Calu3 (cell line): ENCODE results near the gene CENPB. TPM values are rescaled to one million over a fixed set of nuclear protein-coding genes. Genes with fewer than 3 reads are reported as not detected.
A peak's percentile ranks its signal among the peaks of the same experiment; 100 is the strongest.

Experiments
- BruUV-seq: library from RNA; stranded (reverse); fragments of 400-500 nt; replicated peaks from 2 replicates; lab custom pipeline; 2021; lab: Mats Ljungman, UMichigan
- CTCF ChIA-PET: fragments of 300-600 bp; sonication (Branson Sonifier 250); formaldehyde crosslinking; loops from one replicate; lab custom pipeline; 2022; ENCODE audit warnings: antibody characterized with exemption; lab: Charles Lee
- DNase-seq: peaks from one replicate; pipeline ENCODE4 v3.0.0; 2022
- H3K27ac Mint-ChIP-seq: one replicate; pipeline ENCODE4 v1.8.0; 2022; ENCODE audit warnings: mixed read lengths; ENCODE audit not compliant: unreplicated experiment
- H3K27me3 Mint-ChIP-seq: one replicate; pipeline ENCODE4 v1.8.0; 2022; ENCODE audit warnings: mixed read lengths; ENCODE audit not compliant: unreplicated experiment
- H3K36me3 Mint-ChIP-seq: one replicate; pipeline ENCODE4 v1.8.0; 2022; ENCODE audit warnings: mild to moderate bottlenecking, moderate library complexity, mixed read lengths; ENCODE audit not compliant: insufficient read depth, unreplicated experiment
- H3K4me1 Mint-ChIP-seq: one replicate; pipeline ENCODE4 v1.8.0; 2022; ENCODE audit warnings: mild to moderate bottlenecking, low read depth, mixed read lengths; ENCODE audit not compliant: unreplicated experiment
- H3K4me3 Mint-ChIP-seq: one replicate; pipeline ENCODE4 v1.8.0; 2022; ENCODE audit warnings: mild to moderate bottlenecking, low read depth, moderate library complexity, mixed read lengths; ENCODE audit not compliant: unreplicated experiment
- H3K9me3 Mint-ChIP-seq: one replicate; pipeline ENCODE4 v1.8.0; 2022; ENCODE audit warnings: low read depth, mixed read lengths; ENCODE audit not compliant: unreplicated experiment
- CTCF ChIP-seq: fragments of 200-600 bp; IDR thresholded peaks from one replicate; pipeline ENCODE4 v1.8.0; 2022; ENCODE audit warnings: antibody characterized with exemption; ENCODE audit not compliant: unreplicated experiment
- intact Hi-C: fragments of 100-400 bp; cut with micrococcal nuclease; formaldehyde crosslinking; loops from one replicate; pipeline ENCODE4 v1.10.0; 2022; ENCODE audit not compliant: unreplicated experiment
- total RNA-seq: library from RNA; stranded (reverse); gene quantifications from 2 replicates; pipeline ENCODE4 v1.2.3, GENCODE V29; 2022

CENPB gene
- total RNA-seq, 1 experiment from 2014 or later = 44.9 TPM

- BruUV-seq = no TSS peak
- CTCF ChIA-PET = interaction anchor here (0.6 to 0.7 kb wide), 2 partner anchors 19 to 65 kb away, joined by 3 to 8 read pairs; no protein-coding TSS in a partner anchor
Observed at GRCh38 chr20:3753501-3754275, 32.9 kb downstream of the CENPB start.

GRCh38 chr20:3753098-3753497 is 33.4 kb downstream of the CENPB start:
- no peak for TF ChIP-seq CTCF
- Mint-ChIP-seq H3K4me1 (peaks cover 10% of the 10 kb centered on the region), H3K36me3 (peaks cover 14% of the 10 kb centered on the region), H3K27me3 (no peaks in the 10 kb centered on the region), H3K4me3 (no peak overlapping the region), H3K9me3 (no peaks in the 10 kb centered on the region), H3K27ac (no peak overlapping the region)
- CTCF ChIA-PET = interaction anchor here (0.6 to 0.7 kb wide), 2 partner anchors 18 to 65 kb away, joined by 3 to 8 read pairs; no protein-coding TSS in a partner anchor
- no TSS peak for BruUV-seq
- intact Hi-C loops = loop anchor here (2.0 kb wide), 1 partner anchor 58 kb away; no protein-coding TSS in a partner anchor
- peak; percentile 50 for DNase-seq

More at GRCh38 chr20:3753501-3754275, 32.9 kb downstream of the CENPB start:
- no peaks in the 10 kb centered on the region for H3K9me3 Mint-ChIP-seq
- H3K4me3 Mint-ChIP-seq = no peak overlapping the region
- peaks cover 14% of the 10 kb centered on the region for H3K36me3 Mint-ChIP-seq
- H3K27me3 Mint-ChIP-seq = no peaks in the 10 kb centered on the region
- no peak for DNase-seq
- TF ChIP-seq CTCF = no peak
- intact Hi-C loops = loop anchor here (2.0 kb wide), 1 partner anchor 57 kb away; no protein-coding TSS in a partner anchor
- H3K4me1 Mint-ChIP-seq = peaks cover 10% of the 10 kb centered on the region
- H3K27ac Mint-ChIP-seq = no peak overlapping the region

GRCh38 chr20:3752386-3752759 is 34.2 kb downstream of the CENPB start:
- no peaks in the 10 kb centered on the region for H3K9me3 Mint-ChIP-seq
- H3K27me3 Mint-ChIP-seq = peaks cover 6% of the 10 kb centered on the region
- no TSS peak for BruUV-seq
- CTCF ChIA-PET = no interaction called here
- intact Hi-C loops = loop anchor here (2.0 kb wide), 1 partner anchor 58 kb away; no protein-coding TSS in a partner anchor
- H3K27ac Mint-ChIP-seq = no peak overlapping the region
- peaks cover 10% of the 10 kb centered on the region for H3K4me1 Mint-ChIP-seq
- no peak for DNase-seq
- TF ChIP-seq CTCF = no peak
- H3K36me3 Mint-ChIP-seq = peaks cover 14% of the 10 kb centered on the region
- peak overlapping the region; percentile 69 for H3K4me3 Mint-ChIP-seq

GRCh38 chr20:3751675-3752385 is 34.7 kb downstream of the CENPB start:
- peak; percentile 53 for DNase-seq
- peak overlapping the region; percentile 69 for H3K4me3 Mint-ChIP-seq
- H3K9me3 Mint-ChIP-seq = no peaks in the 10 kb centered on the region
- H3K4me1 Mint-ChIP-seq = peaks cover 10% of the 10 kb centered on the region
- H3K27me3 Mint-ChIP-seq = peaks cover 11% of the 10 kb centered on the region
- intact Hi-C loops = loop anchor here (2.0 kb wide), 1 partner anchor 59 kb away; no protein-coding TSS in a partner anchor
- TF ChIP-seq CTCF = no peak
- no peak overlapping the region for H3K27ac Mint-ChIP-seq
- no TSS peak for BruUV-seq
- CTCF ChIA-PET = interaction anchor here (0.8 to 0.9 kb wide), 2 partner anchors 15 to 16 kb away, joined by 4 read pairs; partner anchors contain the start of gene ADISSP
- H3K36me3 Mint-ChIP-seq = peaks cover 14% of the 10 kb centered on the region
